NCI-H524 treated with DMSO at 0.1 percent for 48 hours (cell line): ENCODE results near the gene ABI1.
"Not testable (repeated sequence)": the region's sequence is repeated elsewhere in the genome, so short reads cannot be mapped to it uniquely, and the experiment has no call there.

Source experiments
- DNase-seq: peaks from one replicate; lab custom pipeline; 2025; lab: John Stamatoyannopoulos, UW

Gene ABI1

DNA sequence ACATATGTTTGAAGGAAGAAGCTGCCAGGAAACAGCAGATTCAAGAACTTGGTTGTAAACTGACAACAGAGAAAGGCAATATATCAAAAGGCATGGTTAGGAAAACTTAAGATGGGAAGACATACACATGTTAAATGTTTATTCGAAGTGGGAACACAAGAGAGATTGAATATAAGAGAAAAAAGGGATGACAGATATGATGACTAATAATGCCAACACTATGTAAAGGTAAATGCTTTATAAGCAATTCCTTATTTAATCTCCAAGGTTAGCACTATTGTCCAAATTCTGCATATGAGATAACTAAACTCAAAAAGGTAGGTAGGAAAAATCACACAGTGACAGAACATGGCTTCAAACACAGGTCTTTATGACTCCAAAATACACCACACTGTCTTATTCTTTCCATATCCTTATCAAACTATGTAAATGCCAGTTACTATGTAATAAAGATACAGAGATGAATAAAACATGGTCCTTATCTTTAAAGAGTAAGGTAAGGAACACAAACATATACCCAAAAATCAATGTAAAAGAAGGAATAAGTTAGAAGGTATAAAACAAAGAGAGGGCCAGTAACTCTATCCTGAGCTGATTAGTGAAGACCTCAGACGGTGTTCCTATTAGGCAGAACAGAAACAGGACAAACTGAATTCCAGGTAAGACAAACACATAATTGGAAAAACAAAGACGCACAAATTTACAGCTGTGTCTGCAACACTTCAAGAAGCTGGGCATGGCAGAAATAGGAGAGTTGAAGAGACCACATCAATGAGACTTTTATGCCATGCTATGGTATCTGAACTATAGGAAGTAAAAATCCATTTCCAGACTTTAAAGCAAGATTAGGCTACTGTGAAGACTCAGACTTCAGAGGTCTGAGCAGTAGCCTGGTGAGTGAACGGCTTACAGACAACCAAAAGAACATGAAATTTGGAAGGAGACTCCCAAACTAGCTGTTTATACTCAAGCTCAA lies 56.1 kb downstream of the ABI1 start:
- no peak for DNase-seq

DNA sequence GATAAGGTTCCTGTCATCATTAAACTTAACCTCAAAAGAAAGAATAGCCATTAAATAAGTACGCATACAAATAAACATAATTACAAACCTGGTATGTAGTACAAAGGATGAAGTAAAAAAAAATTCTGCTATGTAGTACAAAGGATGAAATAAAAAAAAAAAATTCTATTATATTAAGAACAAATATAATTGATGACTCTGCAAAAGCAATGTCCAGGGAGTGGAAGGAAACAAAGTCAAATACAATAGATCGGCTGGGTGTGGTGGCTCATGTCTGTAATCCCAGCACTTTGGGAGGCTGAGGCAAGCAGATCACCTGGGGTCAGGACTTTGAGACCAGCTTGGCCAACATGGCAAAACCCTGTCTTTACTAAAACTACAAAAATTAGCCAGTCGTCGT lies 56.9 kb downstream of the ABI1 start:
- no peak for DNase-seq

DNA sequence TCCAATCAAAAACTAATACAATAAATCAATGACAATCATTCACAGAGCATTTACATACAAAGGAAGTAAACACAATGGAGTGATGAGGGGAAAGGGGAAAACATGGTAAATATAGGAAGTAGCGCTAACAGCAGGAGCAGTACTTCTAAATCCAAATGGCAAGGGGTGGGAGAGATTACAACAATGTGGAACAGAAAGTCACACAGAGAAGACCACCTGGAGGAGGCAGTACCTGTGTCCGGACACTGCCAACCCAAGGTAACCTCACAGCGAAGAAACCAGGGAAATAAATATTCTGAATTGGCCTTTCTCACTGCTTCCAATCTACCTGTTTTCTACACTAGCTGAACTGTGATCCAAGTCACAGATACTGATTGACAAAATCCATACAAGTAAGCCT lies 58.2 kb downstream of the ABI1 start:
- no peak for DNase-seq

DNA sequence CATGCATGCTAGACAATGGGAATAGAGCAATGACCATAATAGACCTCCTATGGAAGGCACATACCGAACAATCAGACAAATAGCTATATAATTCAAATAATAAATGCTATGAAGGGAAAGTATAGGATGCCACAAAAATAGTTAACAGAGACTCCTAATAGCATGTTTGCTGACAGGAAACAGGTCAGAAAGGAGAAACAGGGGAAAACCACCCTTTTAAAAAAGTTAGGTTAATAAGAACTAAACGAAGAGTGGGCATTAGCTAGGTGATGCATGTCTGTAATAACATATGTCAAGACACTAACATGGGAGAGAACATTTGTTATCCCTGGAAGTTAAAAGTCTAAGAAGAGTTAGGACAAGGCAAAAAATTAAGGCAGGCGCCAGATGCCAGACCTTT lies 58.9 kb downstream of the ABI1 start:
- DNase-seq: no peak

DNA sequence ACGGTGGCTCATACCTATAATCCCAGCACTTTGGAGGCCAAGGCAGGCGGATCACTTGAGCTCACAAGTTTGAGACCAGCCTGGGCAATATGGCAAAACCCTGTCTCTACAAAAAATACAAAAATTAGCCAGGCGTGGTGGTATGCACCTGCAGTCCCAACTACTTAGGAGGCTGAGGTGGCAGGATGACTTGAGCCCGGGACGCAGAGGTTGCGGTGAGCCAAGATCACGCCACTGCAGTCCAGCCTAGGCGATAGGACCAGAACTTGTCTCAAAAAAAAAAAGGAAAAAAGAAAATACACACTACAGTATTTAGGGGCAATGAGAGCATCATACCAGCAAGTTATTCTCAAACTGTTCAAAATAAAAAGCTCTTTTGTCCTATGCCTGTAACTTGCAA lies 59.5 kb downstream of the ABI1 start:
- DNase-seq: no peak

DNA sequence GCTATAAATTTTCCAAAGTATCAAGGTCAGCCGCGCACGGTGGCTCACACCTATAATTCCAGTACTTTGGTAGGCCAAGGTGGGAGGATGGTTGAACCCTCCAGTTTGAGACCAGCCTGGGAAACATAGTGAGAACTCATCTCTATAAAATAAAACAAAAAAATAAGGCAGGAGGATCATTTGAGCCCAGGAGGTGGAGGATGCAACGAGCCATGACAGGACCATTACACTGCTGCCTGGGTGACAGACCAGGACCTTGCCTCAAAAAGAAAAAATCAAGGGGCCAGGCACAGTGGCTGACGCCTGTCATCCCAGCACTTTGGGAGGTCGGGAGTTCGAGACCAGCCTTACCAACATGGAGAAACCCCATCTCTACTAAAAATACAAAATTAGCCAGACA lies 60.3 kb downstream of the ABI1 start:
- DNase-seq: no peak

DNA sequence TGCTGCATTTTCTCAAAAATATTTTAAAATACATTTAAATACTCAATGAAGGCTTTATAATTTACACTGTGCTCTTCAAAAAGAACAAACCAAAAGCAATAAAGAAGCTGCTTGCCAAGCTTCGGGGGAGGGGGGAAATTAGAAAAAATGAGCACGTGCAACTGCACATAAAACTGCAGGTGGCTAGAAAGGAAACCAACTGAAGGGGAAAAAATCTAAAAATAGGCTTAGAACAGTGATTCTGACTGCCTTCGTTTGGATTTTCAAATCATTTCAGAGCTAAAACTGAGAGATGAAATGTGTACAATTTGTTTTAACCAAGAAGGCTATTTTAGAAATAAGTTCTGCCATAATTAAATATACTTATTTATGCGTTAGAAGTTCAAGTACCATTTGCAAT lies 61.4 kb downstream of the ABI1 start:
- DNase-seq: no peak

DNA sequence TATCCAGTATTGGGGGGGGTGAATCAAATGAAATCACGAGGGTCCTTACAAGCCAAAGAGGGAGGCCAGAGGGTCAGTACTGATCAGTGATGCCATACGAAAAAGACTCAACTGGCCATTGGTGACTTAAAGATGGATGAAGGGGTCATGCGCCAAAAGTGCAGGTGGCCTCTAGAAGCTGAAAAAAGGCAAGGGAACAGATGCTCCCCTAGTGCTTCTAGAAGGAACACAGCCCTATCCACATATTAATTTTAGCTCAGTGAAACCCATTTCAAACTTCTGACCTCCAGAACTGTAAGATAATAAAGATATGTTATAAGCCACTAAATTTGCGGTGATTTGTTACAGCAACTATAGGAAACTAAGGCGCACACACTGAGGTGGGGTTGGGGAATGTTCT lies 62.5 kb downstream of the ABI1 start:
- no peak for DNase-seq

DNA sequence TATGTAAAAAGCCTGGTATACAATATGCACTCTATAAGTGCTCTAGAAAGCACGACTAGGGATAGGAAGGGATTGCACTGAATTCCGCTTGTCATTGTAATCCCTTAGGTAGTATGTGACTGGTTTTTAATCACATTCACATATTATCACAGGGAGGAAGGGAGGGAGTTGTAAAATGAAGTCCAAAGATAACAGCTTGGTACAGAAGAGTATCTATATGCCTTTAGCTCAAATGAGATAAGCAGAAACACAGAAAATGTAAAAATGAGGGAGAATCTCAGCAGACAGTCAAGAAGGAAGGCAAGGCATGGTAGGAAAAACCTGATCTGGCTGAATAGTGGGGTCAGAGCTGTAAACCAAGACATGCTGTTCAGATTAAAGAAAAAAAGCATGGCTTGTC lies 63.4 kb downstream of the ABI1 start:
- DNase-seq: no peak

DNA sequence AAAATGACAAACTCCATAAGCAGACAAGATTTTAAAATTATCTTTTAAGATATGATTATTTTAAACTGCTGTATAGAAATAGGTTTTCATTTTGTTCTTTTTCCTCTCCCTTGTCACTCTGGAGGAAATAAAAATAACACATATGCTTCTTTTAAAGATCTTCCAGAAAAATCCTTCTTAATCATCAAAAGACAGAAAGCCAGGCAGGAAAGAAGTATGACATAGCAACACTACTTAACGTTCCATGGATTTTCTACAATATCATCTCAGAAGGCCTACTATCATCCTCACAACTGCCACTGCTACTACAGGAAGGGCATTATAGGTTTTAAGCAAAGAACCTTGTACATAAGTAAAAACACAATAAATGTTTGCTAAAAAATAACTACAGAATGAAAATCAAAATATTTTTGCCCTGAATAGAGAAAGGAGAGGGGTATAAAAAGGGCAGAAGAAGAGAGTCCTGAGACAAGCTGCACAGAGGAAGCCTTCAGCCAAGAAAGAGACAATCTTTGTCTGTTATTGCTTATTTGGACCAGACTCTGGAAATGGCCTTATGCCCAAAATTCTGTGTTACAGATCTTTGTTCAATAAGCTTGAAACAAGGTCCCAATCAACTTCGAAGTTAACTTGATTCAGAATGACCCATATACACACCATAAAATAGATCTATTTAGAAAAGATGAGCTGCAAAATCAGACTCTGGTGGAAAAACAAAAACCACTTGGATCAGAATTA lies 67.8 kb downstream of the ABI1 start:
- DNase-seq: no peak

DNA sequence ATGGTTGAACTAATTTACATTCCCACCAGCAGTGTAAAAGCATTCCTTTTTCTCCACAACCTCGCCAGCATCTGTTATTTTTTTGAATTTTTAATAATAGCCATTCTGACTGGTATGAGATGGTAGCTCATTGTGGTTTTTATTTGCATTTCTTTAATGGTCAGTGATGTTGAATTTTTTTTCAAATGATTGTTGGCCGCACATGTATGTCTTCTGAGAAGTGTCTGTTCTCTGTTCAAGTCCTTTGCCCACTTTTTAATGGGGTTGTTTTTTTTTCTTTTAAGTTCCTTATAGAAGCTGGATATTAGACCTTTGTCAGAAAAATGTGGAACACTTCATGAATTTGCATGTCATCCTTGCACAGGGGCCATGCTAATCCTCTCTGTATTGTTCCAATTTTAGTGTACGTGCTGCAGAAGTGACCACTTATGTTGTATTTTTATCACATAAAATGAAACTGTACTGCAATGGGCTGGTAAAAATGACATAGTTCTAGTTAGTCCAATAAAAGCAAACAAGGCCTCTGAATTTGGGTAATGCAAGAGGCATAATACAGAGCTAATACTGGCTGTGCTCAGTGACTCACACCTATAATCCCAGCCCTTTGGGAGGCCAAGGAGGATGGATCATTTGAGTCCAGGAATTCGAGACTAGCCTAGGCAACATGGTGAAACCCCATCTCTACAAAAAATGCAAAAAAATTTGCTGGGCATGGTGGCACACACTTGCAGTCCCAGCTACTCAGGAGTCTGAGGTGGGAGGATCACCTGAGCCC lies 70.3 kb downstream of the ABI1 start:
- no peak for DNase-seq

DNA sequence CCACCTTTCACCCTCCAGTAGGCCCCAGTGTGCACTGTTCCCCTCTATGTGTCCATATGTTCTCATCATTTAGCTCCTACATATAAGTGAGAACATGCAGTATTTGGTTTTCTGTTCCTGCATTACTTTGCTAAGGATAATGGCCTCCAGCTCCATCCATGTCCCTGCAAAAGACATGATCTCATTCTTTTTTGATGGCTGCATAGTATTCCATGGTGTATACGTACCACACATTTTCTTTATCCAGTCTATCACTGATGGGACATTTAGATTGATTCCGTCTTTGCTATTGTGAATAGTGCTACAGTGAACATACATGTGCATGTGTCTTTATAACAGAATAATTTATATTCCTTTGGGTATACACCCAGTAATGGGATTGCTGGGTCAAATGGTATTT lies 71.0 kb downstream of the ABI1 start:
- not testable (repeated sequence) for DNase-seq

DNA sequence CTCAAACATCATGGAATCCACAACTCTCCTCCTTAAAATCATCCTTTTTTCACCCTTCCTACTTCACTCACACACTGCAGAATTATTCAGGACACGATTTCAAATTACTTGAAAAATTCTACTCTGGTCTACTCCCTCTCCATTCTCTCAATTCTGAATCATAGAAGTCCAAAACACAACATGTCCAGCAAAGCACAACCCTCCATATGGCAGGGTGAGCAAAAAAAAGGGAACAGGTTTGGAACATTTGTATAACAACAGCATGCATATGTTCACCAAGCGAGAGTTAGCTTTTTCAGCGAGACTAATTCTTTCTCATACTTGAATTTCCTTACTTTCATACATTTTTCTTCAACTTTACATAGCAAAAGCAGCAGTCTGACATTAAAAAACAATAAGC lies 73.4 kb downstream of the ABI1 start:
- DNase-seq: no peak

DNA sequence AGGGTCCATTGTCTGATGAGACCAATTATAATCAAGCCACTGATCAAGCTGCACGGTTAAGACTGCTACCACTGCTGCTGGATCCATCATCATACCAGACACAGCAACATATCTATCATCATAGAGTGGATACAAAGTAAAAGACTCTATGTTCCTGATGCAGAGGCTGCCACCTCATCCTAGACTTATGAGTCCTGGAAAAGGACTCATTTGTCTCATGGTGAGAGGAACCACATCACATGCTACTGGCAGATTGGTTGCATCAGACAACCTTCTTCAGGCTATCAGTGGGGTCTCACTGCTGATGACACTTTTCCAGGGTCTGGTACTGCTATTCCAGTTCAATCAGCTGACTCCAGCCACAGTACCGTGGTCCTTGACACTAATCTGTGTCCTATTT lies 79.0 kb downstream of the ABI1 start:
- no peak for DNase-seq

DNA sequence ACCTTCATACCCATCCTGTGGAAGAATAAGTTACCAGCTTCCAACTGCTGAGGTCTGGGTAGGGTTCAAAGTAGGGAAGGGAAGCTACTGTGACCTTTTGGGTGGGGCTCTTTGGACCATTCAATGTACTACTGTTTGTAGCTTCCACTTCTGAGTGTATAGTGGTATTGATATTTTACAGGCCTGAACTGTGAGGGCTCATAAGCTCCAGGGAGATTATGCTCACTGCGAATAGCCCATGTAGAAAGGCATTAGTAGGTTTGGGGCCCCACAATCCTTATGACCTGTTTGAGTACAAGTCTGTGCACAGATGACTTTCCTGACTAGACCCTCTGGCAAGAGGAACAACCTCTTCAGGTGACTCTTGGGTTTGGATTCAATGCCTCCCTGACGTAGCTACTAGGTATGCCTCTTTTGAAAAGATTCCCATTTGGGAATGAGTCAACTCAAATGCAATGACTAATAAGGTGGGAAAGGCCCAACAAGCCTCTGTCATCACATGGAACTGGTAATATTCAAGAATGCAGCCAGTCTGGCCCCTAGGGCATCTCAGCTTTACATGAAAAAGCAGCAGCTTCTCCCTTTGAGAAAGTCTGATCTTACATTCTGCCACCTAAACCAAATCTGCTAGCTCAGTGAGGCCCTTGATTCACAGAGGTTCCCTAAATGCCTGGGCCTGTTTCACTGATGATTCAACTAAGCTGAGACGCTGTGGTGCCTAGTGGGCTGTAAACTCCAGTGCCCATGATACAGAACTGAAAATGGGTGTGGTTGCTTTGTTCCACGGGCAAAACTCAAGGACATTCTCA lies 79.8 kb downstream of the ABI1 start:
- no peak for DNase-seq

DNA sequence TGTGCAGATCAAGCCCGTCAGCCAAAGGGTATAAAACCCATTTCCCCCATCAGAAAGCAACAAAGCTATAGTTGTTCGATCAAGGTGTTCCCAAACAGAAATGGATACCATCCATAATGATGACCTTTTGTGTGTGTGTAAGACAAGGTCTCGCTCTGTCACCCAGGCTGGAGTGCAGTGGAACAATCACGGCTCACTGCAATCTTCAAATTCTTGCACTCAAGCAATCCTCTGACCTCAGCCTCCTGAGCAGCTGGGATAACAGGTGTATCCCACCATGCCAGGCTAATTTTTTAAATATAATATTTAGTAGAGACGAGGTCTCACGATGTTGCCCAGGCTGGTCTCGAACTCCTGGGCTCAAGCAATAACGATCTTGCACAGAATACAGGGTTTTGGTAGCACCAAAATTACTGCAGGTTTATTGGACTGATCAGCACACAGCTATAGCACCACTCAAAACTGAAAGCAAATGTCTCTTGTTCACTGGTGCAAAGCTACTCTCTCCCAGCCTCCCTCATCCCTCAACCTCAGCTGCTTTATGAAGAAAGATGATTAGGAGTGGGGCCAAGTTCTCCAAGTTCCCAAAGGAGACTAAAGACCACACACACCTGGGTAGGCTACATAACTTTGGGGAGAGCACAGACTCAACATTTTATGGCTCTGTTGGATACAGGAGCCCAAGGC lies 80.5 kb downstream of the ABI1 start:
- no peak for DNase-seq

DNA sequence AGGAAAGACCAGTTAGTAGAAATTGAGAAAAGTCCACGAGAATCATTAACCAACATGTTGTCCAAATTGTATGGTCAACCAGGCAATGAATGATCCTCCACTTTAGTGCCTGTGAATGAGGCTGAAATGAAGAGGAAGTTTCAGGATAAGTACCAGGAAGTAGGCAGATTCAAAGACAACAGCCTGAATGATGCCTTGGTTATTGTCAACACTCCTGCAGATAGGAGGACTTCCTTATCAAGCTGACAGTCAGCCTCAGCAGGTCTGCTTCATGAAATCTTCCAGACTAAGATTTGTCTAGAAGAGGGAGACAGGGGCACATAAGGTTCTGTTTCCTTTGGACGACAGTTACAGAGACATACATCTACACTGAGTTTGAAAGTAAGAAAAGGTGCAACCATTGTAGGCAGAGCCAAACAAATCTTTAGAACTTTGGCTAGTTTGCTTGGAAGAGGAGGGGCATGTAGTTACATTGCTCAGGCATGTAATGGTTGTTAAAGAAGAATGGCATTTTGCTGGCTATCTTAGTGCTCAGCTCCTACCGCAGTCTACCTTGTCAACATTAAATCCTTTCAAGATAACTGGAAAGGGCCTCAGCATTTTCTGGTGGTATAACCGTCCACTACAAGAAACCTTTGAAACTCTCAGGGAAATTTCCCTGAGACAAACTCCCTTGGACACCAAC lies 81.4 kb downstream of the ABI1 start:
- DNase-seq: no peak

DNA sequence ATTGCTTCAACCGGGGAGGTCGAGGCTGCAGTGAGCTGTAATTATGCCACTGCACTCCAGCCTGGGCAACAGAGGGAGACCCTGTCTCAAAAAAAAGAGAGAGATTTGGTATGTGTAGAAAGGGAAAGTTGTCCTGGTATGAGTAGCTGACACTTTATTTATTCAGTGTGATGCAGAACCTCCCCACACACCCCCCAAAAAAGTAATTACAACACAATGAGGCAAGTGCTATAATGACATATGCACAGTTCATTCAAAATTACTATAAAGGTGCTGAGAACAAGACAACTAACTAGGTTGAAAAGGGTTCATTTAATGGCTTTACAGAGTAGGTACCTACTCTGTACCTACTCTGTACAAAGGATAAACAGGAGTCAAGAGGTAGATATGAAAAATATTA lies 83.1 kb downstream of the ABI1 start:
- no peak for DNase-seq

DNA sequence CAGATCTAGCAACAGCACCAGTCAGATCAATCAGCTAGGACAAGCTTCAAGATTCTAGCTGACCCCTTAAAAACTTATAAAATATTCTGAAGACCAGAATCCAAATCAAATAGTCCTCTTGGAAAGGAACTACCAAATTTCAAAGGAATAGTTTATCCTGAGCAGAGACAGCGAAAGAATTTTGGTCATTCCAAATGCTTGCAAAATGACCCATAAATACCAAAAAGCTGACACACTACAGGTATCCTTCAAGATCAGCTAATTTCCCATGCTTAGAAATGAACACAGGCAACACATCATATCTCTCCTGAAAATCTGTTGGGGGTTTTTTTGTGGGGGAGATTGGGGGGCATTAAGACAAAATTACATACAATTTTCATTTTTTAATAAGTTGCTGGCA lies 84.5 kb downstream of the ABI1 start:
- DNase-seq: no peak

DNA sequence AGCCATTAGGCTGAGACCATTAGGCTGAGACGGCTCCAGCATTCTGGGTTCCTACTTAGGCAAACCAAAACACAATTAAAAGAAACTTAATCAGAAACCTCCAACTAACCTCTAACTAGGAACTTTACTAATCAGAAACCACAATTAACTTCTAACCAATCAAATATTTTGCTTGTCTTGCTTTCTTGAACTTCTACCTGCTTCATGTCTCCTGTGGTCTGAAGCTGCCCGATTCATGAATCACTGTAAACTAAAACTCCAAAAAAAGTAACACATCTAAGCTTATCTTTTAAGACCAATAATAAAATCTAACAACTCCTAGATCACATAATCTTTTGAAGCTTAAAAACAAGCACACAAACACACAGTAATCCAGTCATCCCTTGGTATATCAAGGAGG lies 87.1 kb downstream of the ABI1 start:
- DNase-seq: no peak

DNA sequence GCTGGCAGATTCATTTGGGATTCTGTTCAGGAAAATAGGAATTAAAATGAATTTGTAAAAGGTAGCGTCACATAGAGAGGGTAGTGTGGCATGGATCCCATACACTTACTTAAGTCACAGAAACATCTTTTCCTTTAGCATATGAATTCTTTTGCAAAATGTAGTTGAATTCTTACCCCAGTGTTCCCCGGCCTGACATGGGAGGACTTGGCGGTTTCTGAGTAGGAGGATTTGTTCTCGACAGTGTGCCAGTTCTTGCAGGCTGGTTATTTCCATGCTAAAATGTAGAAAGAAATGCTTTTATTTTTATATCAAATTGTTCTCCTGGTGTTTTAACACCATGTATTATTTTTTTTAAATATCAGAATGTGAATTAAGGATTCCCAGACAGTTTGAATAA lies 90.7 kb downstream of the ABI1 start:
- DNase-seq: no peak
